GM21360 (cell line): ENCODE data around the gene MROH2A.
"Not testable (repeated sequence)": the region's sequence is repeated elsewhere in the genome, so short reads cannot be mapped to it uniquely, and the experiment has no call there.

ENCODE experiments used
- ATAC-seq: cut with Tn5 transposase; IDR thresholded peaks from one replicate; pipeline ENCODE4 v1.9.1; 2021; ENCODE audit warnings: mild to moderate bottlenecking, moderate library complexity; ENCODE audit not compliant: unreplicated experiment

Gene MROH2A, protein sequence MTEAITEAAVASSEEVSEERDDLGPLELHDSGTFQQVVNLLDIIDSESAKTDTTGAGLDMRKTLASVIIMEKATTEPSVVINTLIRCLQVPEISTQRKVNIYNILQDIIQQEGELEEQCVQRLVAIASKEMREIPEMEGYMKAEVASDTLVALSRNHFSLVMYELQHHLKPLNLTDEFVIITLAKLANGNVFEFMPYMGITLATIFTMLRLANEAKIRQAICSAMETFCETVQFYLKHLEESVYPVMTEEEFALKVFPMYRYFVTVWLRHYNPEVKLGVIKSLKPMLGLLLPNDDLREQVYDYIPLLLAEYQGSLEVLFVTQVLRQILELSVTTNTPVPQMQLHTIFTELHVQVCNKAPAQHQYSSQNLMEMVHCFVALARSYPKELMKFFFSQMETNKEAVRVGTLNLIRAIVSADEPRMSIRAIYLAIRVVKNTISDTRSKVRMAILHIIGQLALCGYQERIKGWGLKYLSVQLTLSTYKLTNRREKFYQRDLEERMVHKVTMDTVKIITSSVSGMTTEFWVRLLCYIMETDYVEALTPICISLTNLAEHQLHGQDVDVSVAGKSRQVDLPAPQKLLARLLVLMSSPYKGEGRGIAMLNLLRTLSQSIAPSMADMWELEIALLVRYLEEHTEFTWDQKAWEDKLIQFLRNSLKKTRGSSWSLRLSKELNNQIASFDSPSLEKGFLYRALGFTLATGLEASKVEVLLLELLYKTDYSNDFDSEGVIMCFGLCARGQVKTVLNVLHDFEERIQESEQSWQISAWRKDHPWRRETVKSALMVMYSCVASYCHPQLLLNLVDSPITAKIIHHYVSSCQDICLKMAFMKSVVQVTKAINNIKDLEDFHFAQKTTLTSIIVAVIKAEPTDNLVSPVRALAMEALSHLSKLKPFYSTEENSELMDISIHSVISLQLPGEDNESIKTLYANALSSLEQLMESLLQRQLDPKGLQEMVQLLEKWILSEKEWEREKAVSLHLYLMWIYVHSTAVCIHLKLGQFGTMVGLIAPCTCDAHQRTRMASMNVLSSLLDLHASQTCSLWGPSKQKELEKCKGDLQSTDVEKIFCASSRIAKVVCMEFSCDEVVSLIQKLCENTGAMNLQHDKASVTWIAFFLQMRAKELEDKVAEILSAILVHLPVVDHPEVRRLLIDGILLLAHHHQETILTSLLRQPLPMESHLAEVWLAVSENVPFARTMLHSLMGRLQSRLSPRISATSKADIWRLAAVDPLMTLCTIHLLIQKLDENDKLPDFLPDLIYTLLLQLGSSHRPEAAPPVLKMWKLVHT (N-terminal part only)

DNA sequence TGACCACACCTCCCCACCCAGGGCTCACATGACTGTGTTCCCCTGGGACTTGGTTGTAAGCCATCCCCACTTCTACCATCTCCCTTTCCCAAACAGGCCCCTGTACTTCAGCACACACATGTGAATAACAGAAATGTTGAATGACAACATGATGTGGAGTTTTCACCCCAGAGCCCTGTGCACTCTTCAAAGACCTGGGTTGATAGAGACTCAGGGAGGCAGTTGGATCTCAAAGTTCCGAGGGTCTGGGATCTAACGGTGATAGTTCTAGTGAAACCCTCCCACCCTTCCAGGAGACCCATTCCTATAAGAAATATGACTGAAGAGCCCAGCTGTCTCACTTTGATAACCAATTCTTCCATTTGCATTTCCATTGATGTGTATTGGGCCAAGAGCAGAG lies at the start of gene MROH2A:
Gene MROH2A (plus strand): TSS at position 301 of the 400 bp plus-strand sequence. CDS start 1,029 bp downstream, outside the sequence.
- ATAC-seq = no peak

DNA sequence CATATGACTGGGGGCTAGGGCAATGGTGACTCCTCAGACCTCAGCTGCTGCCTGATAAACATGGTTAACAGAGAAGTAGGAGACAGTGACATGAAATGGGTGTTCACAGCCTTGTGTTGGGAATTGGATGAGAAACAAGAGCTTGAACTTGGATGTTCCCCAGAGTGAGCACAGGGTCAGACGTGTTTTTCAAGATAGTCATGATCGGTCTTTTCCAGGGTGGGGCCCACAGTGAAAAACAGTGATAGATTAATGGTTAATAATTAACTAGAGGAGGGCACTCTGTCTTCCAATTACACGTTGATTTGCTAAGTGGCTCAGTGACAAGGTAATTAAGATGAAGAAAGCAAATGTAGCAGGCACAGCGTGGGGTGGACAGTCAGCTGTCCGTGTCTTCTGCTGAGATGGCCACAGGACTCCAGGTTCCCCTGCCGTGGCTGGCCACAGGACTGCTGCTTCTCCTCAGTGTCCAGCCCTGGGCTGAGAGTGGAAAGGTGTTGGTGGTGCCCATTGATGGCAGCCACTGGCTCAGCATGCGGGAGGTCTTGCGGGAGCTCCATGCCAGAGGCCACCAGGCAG lies 49.3 kb upstream of the MROH2A start, which contains the start of gene UGT1A3:
Gene UGT1A3 (plus strand): TSS at position 320 of the 579 bp plus-strand sequence. CDS start 85 bp downstream, at position 405.
- no peak for ATAC-seq

DNA sequence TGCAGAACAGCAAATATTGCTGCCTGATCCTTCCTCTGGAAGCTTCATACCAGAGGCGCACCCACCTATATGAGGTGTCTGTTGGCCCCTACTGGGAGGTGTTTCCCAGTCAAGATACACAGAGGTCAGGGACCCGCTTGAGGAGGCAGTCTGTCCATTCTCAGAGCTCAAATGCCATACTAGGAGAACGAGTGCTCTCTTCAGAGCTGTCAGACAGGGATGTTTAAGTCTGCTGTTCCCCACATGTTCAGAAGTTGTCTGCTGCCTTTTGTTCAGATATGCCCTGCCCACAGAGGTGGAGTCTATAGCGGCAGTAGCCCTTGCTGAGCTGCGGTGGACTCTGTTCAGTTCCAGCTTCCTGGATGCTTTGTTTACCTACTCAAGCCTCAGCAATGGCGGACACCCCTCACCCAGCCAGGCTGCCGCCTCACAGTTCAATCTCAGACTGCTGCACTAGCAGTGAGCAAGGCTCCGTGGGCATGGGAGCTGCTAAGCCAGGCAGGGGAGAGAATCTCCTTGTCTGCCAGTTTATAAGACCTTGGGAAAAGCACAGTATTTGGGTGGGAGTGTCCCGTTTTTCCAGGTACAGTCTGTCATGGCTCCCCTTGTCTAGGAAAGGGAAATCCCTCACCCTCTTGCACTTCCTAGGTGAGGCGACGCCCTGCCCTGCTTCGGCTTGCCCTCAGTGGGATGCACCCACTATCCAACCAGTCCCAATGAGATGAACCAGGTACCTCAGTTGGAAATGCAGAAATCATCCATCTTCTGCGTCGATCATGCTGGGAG lies 41.1 kb upstream of the MROH2A start:
- ATAC-seq = not testable (repeated sequence)

DNA sequence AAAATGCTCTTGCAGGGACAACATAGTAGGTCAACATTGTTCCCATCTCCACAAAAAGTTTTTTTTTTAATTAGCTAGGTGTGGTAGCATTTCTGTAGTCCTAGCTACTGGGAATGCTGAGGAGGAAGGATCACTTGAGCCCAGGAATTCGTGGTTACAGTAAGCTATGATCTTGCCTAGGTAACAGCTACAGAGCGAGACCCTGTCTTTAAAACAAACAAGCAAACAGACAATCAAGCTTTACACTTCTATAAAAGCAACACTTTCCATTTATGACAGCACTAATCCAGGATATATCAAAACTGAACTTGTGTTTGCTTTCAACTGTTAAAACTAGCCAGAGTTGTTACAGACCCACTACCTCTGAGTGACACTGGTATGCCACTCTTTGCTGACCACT lies 37.3 kb upstream of the MROH2A start:
- no peak for ATAC-seq

DNA sequence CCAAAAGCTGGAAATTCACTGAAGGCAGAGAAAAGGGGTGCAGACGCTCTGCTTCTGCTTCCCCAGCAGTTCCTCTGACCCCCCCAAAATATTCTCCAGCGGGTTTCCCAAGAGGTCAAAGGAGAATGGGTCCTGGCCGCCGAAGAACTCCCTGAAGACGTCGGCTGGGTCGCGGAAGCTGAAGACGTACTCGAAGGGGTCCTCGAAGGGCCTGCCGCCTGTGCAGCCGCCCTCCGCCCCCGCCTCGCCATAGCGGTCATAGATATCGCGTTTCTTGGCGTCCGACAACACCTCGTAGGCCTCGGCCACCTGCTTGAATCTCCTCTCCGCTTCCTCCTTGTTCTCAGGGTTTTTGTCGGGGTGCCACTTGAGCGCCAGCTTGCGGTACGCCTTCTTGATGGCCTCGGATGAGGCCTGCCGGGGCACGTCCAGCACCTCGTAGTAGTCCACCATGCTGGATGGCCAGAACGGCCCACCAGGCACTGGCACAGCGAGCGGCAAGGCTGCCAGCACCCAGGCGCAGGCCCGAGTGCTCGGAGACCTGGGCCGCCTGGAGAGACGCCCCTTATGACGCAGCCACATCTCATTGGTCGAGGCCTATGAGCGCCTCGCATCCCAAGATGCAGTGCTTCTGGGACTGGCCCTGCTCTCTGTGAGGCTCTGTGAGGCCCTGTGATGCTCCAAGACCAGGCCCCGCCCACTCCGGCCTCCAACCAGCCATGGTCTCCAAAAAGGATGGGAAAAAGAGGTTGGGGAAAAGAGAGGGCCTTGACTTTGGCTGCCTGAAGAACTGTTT lies 34.5 kb upstream of the MROH2A start:
- no peak for ATAC-seq

DNA sequence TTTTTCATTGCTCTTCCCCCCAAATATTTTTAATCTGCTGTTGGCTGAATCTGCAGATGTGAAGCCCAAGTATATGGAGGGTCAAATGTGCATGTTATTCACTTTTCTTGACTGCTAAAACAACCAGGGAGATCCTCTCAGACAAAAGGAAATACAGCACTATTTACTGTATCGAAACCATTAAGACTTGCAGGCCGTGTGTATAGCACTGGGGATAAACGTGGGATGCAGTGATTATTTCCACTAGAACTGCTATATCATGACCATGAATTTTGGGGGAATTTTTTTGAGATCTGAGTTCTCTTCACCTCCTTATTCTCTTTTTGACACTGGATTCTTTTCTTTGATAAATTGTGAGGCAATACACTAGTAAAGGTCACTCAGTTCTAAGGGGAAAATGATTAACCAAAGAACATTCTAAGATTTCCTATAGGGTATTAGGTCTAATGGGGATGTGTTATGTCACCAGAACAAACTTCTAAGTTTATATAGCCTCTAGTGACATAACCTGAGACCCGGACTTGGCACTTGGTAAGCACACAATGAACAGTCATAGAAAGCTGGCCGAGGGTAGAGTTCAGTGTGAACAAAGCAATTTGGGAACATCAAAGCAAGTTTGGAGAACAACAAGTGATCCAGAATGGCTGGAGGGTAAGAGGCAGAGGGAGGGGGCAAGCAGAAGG lies 32.9 kb upstream of the MROH2A start:
- ATAC-seq = no peak

DNA sequence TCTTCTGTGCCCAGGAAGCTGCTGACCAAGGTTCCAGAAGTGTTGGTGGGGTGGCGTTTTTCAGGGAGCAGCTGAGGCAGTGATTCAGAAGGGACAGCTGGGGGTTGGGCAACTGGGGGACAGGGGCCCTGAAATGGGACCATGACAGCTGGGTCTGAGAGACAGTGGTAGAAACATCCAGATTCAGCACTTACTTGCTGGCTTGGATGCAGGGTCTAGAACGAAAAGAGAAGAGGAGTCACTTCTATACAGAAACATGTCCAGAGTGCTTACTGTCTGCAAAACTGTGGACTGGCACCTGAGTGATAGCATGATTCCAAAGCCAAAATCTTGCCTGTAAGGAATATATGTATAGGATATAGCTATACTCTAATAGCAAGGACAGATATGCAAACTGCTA lies 32.3 kb upstream of the MROH2A start:
- ATAC-seq = not testable (repeated sequence)

DNA sequence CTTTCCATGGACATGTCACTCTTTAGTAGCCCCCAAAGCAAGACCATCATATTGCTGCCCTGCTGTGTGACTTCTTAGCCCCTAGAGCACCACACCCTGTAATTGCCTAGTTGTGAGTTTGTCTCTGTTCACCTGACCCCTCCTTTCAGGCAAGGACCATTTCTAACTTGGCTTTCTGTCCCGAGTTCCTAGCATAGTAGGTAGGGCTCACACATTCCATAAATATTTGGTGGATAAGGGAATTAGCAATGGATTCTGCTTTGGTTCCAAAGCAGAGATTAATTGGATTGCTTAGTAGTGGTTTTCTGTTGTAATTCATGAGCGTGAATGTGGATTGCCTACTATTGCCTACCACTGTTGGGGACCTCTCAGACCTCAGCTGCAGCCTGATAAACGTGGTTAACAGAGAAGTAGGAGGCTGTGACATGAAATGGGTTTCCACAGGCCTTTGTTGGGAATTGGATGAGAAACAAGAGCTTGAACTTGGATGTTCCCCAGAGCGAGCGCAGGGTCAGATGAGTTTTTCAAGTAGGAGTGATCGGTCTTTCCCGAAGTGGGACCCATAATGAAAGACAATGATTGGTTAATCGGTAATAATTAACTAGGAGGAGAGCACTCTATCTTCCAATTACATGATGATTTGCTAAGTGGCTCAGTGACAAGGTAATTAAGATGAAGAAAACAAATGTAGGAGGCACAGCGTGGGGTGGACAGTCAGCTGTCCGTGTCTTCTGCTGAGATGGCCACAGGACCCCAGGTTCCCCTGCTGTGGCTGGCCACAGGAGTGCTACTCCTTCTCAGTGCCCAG lies 31.5 kb upstream of the MROH2A start:
- no peak for ATAC-seq

DNA sequence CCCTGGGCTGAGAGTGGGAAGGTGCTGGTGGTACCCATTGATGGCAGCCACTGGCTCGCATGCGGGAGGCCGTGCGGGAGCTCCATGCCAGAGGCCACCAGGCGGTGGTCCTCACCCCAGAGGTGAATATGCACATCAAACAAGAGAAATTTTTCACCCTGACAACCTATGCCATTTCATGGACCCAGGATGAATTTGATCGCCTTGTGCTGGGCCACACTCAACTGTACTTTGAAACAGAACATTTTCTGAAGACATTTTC lies 30.9 kb upstream of the MROH2A start:
- ATAC-seq = no peak

DNA sequence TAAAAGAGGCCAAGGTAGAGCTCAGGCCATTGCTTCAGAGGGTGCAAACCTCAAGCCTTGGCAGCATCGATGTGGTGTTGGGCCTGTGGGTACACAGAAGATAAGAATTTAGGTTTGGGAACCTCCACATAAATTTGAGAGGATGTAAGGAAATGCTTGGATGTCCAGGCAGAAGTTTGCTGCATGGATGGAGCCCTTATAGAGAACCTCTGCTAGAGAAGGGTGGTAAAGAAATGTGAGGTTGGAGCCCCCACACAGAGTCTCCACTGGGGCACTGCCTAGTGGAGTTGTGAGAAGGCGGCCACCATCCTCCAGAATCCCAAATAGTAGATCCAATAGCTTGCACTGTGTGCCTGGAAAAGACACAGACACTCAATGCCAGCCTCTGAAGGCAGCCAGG lies 27.4 kb upstream of the MROH2A start:
- ATAC-seq = not testable (repeated sequence)

DNA sequence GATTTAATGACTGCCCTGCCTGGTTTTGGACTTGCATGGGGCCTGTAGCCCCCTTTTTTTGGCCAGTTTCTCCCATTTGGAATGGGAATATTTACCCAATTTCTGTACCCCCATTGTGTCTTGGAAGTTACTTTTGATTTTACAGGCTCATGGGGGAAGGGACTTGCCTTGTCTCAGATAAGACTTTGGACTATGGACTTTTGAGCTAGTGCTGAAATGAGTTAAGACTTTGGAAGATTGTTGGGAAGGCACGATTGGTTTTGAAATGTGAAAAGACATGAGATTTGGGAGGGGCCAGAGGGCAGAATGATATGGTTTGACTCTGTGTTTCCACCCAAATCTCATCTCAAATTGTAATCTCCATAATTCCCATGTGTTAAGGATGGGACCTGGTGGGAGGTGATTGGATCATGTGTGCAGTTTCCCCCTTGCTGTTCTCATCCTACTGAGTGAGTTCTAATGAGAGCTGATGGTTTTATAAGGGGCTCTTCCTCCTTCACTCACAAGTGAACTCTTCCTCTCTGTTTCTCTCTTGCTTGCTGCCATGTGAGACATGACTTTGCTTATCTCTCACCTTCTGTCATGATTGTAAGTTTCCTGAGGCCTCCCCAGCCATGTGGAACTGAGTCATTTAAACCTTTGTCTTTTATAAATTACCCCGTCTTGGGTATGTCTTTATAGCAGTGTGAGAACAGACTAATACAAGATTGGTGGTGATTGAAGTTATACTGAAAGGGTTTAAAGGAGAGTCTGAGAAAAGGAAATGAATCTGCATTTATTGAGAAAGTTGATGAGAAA lies 26.7 kb upstream of the MROH2A start:
- ATAC-seq = not testable (repeated sequence)

DNA sequence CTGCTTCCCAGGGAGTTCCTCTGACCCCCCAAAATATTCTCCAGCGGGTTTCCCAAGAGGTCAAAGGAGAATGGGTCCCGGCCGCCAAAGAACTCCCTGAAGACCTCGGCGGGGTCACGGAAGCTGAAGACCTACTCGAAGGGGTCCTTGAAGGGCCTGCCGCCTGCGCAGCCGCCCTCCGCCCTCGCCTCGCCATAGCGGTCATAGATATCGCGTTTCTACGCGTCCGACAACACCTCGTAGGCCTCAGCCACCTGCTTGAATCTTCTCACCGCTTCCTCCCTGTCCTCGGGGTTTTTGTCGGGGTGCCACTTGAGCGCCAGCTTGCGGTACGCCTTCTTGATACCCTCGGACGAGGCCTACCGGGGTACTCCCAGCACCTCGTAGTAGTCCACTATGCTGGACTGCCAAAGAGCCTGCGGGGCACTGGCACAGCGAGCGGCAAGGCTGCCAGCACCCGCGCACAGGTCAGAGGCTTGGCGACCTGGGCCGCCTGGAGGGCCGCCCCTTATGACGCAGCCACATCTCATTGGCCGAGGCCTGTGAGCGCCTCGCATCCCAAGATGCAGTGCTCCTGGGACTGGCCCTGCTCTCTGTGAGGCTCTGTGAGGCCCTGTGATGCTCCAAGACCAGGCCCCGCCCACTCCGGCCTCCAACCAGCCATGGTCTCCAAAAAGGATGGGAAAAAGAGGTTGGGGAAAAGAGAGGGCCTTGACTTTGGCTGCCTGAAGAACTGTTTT lies 23.1 kb upstream of the MROH2A start:
- ATAC-seq = no peak

DNA sequence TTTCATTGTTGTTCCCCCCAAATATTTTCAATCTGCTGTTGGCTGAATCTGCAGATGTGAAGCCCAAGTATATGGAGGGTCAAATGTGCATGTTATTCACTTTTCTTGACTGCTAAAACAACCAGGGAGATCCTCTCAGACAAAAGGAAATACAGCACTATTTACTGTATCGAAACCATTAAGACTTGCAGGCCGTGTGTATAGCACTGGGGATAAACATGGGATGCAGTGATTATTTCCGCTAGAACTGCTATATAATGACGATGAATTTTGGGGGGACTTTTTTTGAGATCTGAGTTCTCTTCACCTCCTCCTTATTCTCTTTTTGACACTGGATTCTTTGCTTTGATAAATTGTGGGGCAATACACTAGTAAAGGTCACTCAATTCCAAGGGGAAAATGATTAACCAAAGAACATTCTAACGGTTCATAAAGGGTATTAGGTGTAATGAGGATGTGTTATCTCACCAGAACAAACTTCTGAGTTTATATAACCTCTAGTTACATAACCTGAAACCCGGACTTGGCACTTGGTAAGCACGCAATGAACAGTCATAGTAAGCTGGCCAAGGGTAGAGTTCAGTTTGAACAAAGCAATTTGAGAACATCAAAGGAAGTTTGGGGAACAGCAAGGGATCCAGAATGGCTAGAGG lies 21.6 kb upstream of the MROH2A start:
- no peak for ATAC-seq

DNA sequence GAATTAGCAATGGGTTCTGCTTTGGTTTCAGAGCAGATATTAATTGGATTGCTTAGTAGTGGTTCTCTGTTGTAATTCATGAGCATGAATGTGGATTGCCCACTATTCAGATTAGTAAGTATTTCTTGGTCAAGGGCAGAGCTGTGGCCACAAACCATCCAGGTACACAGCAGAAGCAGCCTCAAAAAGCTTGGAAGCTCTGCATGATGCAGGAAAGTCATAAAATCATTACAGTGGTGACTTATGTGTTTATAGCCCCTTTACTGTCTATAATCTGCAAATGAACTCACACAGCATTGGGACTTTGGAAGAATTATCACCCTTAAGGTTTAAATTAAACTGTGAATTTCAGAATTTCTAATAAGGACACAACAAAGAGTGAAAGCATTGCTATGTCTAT lies 20.0 kb upstream of the MROH2A start:
- no peak for ATAC-seq

DNA sequence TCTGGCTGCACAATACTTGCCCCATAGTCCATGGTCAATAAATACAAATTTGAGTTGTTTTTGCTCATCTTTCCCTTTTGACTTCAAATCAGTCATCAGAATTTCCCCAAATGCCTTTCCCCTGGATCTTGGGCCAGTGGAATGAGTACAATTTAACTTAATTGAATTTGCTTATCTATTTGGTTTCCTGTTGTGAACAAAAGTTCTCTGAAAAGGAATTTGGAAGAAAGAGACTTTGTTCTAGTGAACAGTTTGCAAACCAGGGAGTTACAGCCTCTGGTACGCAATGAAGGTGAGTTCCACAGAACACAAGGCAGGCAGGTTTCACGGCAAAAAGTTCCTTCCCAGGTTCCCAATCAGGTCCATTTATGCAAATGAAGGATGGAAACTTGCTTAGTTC lies 19.3 kb upstream of the MROH2A start:
- ATAC-seq = no peak

DNA sequence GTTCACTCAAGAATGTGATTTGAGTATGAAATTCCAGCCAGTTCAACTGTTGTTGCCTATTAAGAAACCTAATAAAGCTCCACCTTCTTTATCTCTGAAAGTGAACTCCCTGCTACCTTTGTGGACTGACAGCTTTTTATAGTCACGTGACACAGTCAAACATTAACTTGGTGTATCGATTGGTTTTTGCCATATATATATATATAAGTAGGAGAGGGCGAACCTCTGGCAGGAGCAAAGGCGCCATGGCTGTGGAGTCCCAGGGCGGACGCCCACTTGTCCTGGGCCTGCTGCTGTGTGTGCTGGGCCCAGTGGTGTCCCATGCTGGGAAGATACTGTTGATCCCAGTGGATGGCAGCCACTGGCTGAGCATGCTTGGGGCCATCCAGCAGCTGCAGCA lies 18.1 kb upstream of the MROH2A start, which contains the start of gene UGT1A1:
Gene UGT1A1 (plus strand): TSS at position 228 of the 400 bp plus-strand sequence. CDS start 18 bp downstream, at position 246.
- no peak for ATAC-seq
